Duodenal mucosa (tissue), 2 donors: ENCODE data around the gene TARS2.
A peak's percentile ranks its signal among the peaks of the same experiment; 100 is the strongest.

Source experiments
- H3K27ac ChIP-seq: one replicate; pipeline ENCODE4 v1.7.0; 2013; ENCODE audit warnings: low read depth, low read length
- H3K27me3 ChIP-seq, 2 donors: one replicate each; pipeline ENCODE4 v1.7.0; 2013; ENCODE audit warnings: low read length in 2 of 2, control low read depth in 1 of 2; ENCODE audit not compliant: insufficient read depth in 2 of 2, control insufficient read depth in 1 of 2
- H3K36me3 ChIP-seq, 2 donors: one replicate each; pipeline ENCODE4 v1.7.0; 2013; ENCODE audit warnings: low read length in 2 of 2, control low read depth in 1 of 2; ENCODE audit not compliant: insufficient read depth in 2 of 2, control insufficient read depth in 1 of 2
- H3K4me1 ChIP-seq, 2 donors: one replicate each; pipeline ENCODE4 v1.7.0; 2013; ENCODE audit warnings: low read length in 2 of 2, control low read depth in 1 of 2; ENCODE audit not compliant: insufficient read depth in 2 of 2, control insufficient read depth in 1 of 2
- H3K4me3 ChIP-seq, 2 donors: one replicate each; pipeline ENCODE4 v1.7.0; 2013; ENCODE audit warnings: low read length in 2 of 2, low read depth in 1 of 2
- H3K9ac ChIP-seq, 2 donors: one replicate each; pipeline ENCODE4 v1.7.0; 2013; ENCODE audit warnings: low read length in 2 of 2, low read depth in 1 of 2
- H3K9me3 ChIP-seq, 2 donors: one replicate each; pipeline ENCODE4 v1.7.0; 2013; ENCODE audit warnings: low read length in 2 of 2, control low read depth in 1 of 2; ENCODE audit not compliant: control insufficient read depth in 1 of 2

Gene TARS2

DNA sequence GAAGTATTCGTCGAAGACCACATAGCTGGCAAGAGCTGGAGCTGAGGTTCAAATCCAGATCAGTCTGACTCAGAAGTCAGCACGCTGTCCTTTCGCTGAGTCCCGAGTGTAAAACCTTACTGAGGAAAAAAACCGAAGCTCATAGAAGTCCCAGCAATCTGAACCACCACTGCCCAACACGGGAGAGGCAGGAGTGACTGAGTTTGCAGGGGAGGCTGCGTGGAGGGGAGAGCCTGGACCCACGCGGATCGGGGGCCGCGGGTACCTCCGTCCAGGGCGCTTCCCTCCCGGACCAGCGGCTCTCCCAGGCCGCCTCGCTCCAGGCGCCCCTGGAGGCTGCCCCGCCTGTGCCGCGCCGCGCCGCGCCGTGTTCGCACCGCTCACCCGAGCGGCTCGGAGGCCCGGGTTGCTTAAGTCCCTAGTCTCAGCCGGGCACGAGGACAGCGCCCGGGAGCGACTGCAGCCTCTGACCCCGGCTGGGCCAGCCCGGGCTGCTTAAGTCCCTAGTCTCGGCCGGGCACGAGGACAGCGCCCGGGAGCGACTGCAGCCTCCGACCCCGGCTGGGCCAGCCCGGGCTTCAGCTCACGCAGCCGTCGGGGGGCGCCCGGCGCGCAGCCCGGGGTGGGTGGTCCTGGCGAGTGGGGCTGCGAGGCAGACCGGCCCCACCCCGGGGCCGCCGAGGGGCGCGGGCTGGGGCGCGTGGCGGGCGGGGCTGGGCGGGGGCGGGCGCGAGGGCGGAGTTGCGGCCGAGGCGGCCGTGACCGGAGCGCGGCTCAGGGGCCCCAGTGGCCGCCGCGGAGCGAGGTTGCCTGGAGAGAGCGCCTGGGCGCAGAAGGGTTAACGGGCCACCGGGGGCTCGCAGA, 61.6 kb downstream of the TARS2 start, which contains the start of gene ADAMTSL4:
TSS of gene ADAMTSL4 (plus strand) at position 777 of the 864 bp plus-strand sequence. CDS start 2,881 bp downstream, outside the sequence.
- Histone ChIP-seq H3K9me3 (no peaks in the 10 kb centered on the region), H3K36me3 (no peaks in the 10 kb centered on the region), H3K27me3 (peaks cover 3 to 6% of the 10 kb centered on the region in 2 donors), H3K9ac (peak within 1 kb of the TSS; percentile 48 to 56), H3K4me3 (peak within 1 kb of the TSS; percentile 53 to 68), H3K4me1 (peaks cover 13 to 19% of the 10 kb centered on the region in 2 donors), H3K27ac (peak within 1 kb of the TSS; percentile 62)

DNA sequence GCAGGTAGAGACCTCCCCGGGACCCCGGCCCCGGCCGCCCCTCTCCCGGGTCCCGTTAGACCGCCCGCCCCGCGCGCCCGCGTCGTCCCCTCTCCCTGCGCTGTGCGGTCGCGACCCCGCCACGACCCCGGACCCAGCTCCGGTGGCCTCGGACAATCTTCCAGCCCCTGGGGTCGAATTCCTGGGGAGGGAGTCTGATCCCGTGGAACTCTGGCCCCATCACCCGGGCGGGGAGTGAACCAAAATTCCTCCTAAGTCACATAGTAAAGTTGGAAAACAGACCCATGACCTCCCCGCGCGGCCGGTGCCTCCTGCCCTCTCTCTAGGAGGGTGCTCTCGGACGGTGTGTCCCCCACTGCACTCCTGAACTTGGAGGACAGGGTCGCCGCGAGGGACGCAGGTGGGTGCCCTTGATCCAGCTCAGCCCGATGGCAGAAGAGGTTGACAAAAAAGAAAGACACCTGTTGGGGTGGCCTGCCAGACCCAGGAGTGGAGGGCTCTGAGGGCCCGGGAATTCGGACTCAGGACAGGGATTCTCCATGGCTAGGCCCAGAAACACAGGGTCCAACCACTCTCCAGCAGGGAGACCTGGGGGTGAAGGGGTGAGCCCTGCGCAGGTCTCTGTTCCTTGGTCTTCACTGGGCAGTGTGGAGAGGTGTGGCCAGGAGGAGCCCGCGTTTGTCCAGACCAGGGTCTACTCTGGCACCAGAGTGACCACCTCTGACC, 62.4 kb downstream of the TARS2 start:
- Histone ChIP-seq H3K27me3 (peaks cover 3 to 6% of the 10 kb centered on the region in 2 donors), H3K4me3 (peak overlapping the region; percentile 36 to 40), H3K4me1 (peaks cover 13 to 19% of the 10 kb centered on the region in 2 donors), H3K9ac (peak overlapping the region; percentile 43 to 56), H3K9me3 (no peaks in the 10 kb centered on the region), H3K36me3 (no peaks in the 10 kb centered on the region), H3K27ac (peak overlapping the region; percentile 62)

DNA sequence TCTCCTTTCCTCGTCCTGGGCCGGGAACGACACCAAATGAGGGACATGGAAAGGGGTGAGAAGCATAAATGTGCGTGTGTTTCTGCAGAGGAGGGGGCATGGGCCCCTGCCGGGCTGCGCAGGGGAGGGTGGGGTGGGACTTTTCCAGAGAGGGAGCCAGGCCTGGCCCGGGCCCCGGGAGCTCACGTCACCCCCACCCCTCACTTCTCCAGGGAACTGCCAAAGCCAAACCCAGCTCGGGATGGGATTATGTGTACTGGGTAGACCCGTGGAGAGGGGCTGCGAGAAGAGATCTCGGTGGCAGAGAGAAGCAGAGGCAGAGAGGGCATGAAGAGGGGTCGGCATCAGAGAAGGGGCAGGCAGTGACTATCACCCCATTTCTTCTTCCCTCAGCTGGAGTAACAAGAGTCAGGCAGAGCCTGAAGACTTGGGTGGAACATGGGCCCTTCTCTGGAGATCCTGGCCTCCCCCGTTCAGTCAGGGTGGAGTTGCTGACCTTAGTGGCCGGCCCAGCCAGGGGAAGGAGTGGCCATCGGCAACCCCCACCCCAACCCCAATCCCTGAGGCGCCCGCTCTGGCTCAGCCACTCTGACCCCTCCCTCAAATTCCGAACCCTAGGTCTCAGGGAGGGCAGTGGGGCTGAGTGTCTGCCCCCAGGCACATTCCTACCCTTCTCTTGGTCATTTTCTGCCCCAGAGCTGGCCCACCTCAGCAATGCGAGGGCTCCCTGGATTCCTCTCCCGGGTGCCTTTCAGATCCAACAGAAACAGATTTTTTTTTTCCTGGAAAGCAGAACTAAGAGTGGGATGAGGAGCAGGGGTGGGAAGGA, 63.2 kb downstream of the TARS2 start:
- H3K36me3 ChIP-seq = peaks cover 0 to 2% of the 10 kb centered on the region in 2 donors
- no peak overlapping the region for H3K27ac ChIP-seq
- peak overlapping the region in 1 of 2 donors; percentile 56 for H3K9ac ChIP-seq
- H3K9me3 ChIP-seq = no peaks in the 10 kb centered on the region
- H3K4me1 ChIP-seq = peaks cover 13 to 19% of the 10 kb centered on the region in 2 donors
- no peak overlapping the region for H3K4me3 ChIP-seq
- peaks cover 3 to 6% of the 10 kb centered on the region in 2 donors for H3K27me3 ChIP-seq

DNA sequence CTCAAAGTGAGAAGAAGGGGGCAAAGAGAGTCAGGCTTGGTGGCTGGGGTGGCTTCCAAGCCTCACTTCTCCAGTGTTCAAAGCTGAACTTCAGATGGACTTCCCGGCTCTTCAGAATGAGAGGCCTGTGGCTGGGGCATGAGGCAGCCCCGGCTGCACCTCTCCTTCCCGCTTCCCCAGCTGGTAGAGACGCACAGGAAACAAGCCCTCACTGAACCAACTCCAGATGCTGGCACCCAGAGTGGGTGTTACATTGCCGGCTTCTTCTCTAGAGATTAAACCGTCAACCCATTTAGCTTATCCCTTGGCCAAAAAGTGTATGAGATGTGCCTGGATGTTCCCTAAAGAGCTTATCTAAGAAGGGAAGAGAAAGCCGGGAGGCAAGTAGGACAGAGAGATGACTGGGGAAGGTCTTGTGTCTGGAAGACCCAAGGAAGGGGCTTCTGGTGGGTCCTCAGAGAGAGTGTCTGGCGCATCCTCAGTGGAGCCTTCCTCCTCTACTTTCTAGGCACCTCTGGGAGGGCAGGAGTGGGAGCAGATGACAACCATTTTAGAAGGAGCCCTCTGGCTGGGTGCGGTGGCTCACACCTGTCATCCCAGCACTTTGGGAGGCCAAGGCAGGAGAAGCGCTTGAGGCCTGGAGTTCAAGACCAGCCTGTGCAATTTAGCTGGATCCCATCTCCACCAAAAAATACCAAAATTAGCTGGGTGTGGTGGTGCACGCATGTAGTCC, 64.0 kb downstream of the TARS2 start:
- Histone ChIP-seq H3K36me3 (peaks cover 0 to 6% of the 10 kb centered on the region in 2 donors), H3K4me1 (peaks cover 13 to 19% of the 10 kb centered on the region in 2 donors), H3K4me3 (no peak overlapping the region), H3K27me3 (peaks cover 3 to 6% of the 10 kb centered on the region in 2 donors), H3K9ac (no peak overlapping the region), H3K9me3 (no peaks in the 10 kb centered on the region), H3K27ac (no peak overlapping the region)

DNA sequence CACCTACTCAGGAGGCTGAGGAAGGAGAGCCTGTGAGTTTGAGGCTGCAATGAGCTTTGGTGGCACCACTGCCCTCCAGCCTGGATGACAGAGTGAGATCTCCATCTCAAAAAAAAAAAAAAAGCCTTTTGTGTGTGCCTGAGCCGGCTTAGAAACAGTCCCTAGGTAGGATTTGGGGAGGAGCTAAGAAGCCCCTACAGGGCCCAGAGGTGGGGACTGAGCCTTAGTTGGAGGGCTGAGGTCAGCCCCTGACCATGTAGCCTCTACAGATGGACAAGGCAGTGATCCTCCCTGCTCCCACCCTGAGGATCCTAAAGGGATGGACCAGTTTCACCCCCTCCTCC, 64.5 kb downstream of the TARS2 start:
- Histone ChIP-seq H3K27ac (peak overlapping the region; percentile 42), H3K27me3 (peaks cover 3 to 6% of the 10 kb centered on the region in 2 donors), H3K36me3 (peaks cover 0 to 6% of the 10 kb centered on the region in 2 donors), H3K9me3 (no peaks in the 10 kb centered on the region), H3K4me3 (no peak overlapping the region), H3K9ac (no peak overlapping the region), H3K4me1 (peaks cover 13 to 19% of the 10 kb centered on the region in 2 donors)

DNA sequence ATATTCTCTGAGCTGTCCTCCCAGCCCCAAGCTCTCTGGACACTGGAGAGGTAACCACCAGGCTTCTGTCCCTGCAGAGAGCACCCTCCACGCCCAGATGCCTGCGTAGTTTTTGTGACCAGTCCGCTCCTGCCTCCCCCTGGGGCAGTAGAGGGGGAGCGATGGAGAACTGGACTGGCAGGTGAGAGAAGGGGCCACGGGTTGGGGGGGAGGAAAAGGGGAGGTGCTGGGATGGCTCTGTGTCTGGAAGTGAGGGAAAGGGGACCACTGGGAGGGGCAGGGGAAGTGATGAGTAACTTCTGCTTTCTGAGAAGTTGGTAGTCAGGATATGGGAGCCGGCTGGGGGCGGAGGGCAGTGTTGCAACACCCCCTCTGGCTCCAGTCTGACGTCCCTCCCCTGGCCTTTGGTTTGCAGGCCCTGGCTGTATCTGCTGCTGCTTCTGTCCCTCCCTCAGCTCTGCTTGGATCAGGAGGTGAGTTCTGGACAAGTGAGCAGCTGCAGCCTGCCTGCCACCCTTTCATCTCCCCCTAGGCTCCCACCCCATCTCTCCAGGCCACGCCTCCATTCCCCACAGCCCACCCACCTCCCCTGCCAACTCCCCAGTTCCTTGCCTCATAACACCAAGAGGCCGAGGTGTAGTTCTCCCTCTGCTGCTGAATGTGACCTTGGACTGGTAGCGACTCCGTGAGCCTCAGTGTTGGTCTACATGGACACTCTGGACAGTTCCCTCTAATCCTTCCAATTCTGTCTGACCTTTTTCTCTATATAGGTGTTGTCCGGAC, 65.1 kb downstream of the TARS2 start:
- Histone ChIP-seq H3K27ac (peak overlapping the region; percentile 42), H3K27me3 (peaks cover 3 to 6% of the 10 kb centered on the region in 2 donors), H3K9me3 (no peaks in the 10 kb centered on the region), H3K9ac (no peak overlapping the region), H3K4me3 (no peak overlapping the region), H3K4me1 (peaks cover 13 to 19% of the 10 kb centered on the region in 2 donors), H3K36me3 (peaks cover 0 to 6% of the 10 kb centered on the region in 2 donors)

DNA sequence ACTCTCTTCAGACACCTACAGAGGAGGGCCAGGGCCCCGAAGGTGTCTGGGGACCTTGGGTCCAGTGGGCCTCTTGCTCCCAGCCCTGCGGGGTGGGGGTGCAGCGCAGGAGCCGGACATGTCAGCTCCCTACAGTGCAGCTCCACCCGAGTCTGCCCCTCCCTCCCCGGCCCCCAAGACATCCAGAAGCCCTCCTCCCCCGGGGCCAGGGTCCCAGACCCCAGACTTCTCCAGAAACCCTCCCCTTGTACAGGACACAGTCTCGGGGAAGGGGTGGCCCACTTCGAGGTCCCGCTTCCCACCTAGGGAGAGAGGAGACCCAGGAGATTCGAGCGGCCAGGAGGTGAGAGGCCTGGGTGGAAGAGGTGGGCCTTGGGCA, 65.7 kb downstream of the TARS2 start:
- Histone ChIP-seq H3K9me3 (no peaks in the 10 kb centered on the region), H3K36me3 (peaks cover 0 to 6% of the 10 kb centered on the region in 2 donors), H3K9ac (no peak overlapping the region), H3K4me3 (no peak overlapping the region), H3K4me1 (peaks cover 13 to 19% of the 10 kb centered on the region in 2 donors), H3K27me3 (peaks cover 3 to 6% of the 10 kb centered on the region in 2 donors), H3K27ac (no peak overlapping the region)

DNA sequence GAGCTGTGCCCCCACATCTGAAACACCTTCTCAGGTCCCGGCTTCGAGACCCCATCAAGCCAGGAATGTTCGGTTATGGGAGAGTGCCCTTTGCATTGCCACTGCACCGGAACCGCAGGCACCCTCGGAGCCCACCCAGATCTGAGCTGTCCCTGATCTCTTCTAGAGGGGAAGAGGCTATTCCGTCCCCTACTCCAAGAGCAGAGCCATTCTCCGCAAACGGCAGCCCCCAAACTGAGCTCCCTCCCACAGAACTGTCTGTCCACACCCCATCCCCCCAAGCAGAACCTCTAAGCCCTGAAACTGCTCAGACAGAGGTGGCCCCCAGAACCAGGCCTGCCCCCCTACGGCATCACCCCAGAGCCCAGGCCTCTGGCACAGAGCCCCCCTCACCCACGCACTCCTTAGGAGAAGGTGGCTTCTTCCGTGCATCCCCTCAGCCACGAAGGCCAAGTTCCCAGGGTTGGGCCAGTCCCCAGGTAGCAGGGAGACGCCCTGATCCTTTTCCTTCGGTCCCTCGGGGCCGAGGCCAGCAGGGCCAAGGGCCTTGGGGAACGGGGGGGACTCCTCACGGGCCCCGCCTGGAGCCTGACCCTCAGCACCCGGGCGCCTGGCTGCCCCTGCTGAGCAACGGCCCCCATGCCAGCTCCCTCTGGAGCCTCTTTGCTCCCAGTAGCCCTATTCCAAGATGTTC, 66.3 kb downstream of the TARS2 start:
- Histone ChIP-seq H3K27ac (no peak overlapping the region), H3K4me1 (peaks cover 13 to 17% of the 10 kb centered on the region in 2 donors), H3K4me3 (no peak overlapping the region), H3K27me3 (peaks cover 3 to 6% of the 10 kb centered on the region in 2 donors), H3K9ac (no peak overlapping the region), H3K9me3 (no peaks in the 10 kb centered on the region), H3K36me3 (peaks cover 0 to 6% of the 10 kb centered on the region in 2 donors)
